Cardiac muscle cell (in vitro differentiated cells and primary cell): ENCODE results near the gene PRRX1. TPM values are rescaled to one million over a fixed set of nuclear protein-coding genes. Genes with fewer than 3 reads are reported as not detected.
A peak's percentile ranks its signal among the peaks of the same experiment; 100 is the strongest.

Experiments
- DNase-seq, 2 donors: peaks; one replicate each; pipeline versions ENCODE4 v3.0.0 to v3.0.0-alpha.2; 2010 to 2017; ENCODE audit warnings: low read depth in 1 of 2, low spot score in 1 of 2
- H3K27ac ChIP-seq: fragments of 200-600 bp; sonication (generic); 2 replicates; pipeline ENCODE4 v1.5.1; 2016
- H3K27me3 ChIP-seq: fragments of 200-600 bp; sonication (generic); 2 replicates; pipeline ENCODE4 v1.6.0; 2016; ENCODE audit warnings: control low read depth
- H3K36me3 ChIP-seq: fragments of 200-600 bp; sonication (generic); 2 replicates; pipeline ENCODE4 v1.5.1; 2016; ENCODE audit warnings: control low read depth
- H3K4me1 ChIP-seq: fragments of 200-600 bp; sonication (generic); 2 replicates; pipeline ENCODE4 v1.8.1; 2017; ENCODE audit warnings: low read depth, mild to moderate bottlenecking, mixed run types
- H3K4me3 ChIP-seq: fragments of 200-600 bp; sonication (generic); 2 replicates; pipeline ENCODE4 v1.5.1; 2016; ENCODE audit warnings: mild to moderate bottlenecking
- H3K9me3 ChIP-seq: fragments of 200-600 bp; sonication (generic); 2 replicates; pipeline ENCODE4 v1.5.1; 2017; ENCODE audit warnings: low read depth, mild to moderate bottlenecking, control low read depth
- polyA plus RNA-seq: library from polyadenylated mRNA; unstranded; fragments of >200 nt; fragmentation: Nextera tagmentation; extraction: Ambion mirVana; gene quantifications from 2 replicates; pipeline ENCODE4 v1.2.1, GENCODE V29; 2016
- total RNA-seq: library from RNA; depleted of rRNA; stranded (reverse); fragments of >200 nt; gene quantifications from 2 replicates; pipeline ENCODE4 v1.2.3, GENCODE V29; 2016
- TF ChIP-seq, protein P1 (sequence below): IDR thresholded peaks from 2 replicates; pipeline ENCODE4 v1.5.1; 2012; ENCODE audit warnings: low read depth, mild to moderate bottlenecking, low read length

PRRX1 gene
- total and polyA plus RNA-seq, 2 experiments from 2014 or later, result 1.1 to 1.2 TPM

GRCh38 chr1:170666541-170667254, 2.8 kb downstream of the PRRX1 start:
- no peaks in the 10 kb centered on the region for H3K36me3 ChIP-seq
- no peak overlapping the region for H3K27ac ChIP-seq
- no peaks in the 10 kb centered on the region for H3K9me3 ChIP-seq
- H3K27me3 ChIP-seq, result peaks cover 100% of the 10 kb centered on the region
- DNase-seq, result peak in 1 of 2 donors; percentile 49
- H3K4me3 ChIP-seq, result no peak overlapping the region
- TF ChIP-seq, protein P1, sequence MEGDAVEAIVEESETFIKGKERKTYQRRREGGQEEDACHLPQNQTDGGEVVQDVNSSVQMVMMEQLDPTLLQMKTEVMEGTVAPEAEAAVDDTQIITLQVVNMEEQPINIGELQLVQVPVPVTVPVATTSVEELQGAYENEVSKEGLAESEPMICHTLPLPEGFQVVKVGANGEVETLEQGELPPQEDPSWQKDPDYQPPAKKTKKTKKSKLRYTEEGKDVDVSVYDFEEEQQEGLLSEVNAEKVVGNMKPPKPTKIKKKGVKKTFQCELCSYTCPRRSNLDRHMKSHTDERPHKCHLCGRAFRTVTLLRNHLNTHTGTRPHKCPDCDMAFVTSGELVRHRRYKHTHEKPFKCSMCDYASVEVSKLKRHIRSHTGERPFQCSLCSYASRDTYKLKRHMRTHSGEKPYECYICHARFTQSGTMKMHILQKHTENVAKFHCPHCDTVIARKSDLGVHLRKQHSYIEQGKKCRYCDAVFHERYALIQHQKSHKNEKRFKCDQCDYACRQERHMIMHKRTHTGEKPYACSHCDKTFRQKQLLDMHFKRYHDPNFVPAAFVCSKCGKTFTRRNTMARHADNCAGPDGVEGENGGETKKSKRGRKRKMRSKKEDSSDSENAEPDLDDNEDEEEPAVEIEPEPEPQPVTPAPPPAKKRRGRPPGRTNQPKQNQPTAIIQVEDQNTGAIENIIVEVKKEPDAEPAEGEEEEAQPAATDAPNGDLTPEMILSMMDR, result no peak
- peaks cover 3% of the 10 kb centered on the region for H3K4me1 ChIP-seq

GRCh38 chr1:170668209-170669106, 4.5 kb downstream of the PRRX1 start:
- TF ChIP-seq, protein P1, result no peak
- Histone ChIP-seq H3K4me3 (no peak overlapping the region), H3K36me3 (no peaks in the 10 kb centered on the region), H3K27ac (no peak overlapping the region), H3K27me3 (peaks cover 100% of the 10 kb centered on the region), H3K4me1 (no peaks in the 10 kb centered on the region), H3K9me3 (no peaks in the 10 kb centered on the region)
- DNase-seq, result peak in 1 of 2 donors; percentile 51

DNA sequence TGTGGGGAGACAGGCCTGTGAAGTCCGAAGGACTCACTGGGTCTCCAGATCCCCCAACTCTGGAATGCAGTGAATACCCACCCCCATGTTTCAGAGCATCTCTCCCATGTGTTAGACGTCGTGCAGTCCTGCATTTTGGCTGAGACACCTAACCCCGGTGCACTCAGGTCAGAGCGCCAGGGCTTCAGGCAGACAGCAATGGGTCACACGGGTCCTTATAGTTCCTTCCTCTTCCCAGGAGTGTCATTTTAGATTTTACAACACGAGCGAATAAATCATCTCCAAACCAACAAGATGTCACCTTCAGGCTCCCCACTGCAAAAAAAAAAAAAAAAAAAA, 5.1 kb downstream of the PRRX1 start:
- H3K4me1 ChIP-seq, result no peaks in the 10 kb centered on the region
- no peaks in the 10 kb centered on the region for H3K36me3 ChIP-seq
- H3K27me3 ChIP-seq, result peaks cover 100% of the 10 kb centered on the region
- no peak overlapping the region for H3K27ac ChIP-seq
- TF ChIP-seq, protein P1, result no peak
- no peak overlapping the region for H3K4me3 ChIP-seq
- no peaks in the 10 kb centered on the region for H3K9me3 ChIP-seq
- peak in 1 of 2 donors; percentile 18 for DNase-seq

DNA sequence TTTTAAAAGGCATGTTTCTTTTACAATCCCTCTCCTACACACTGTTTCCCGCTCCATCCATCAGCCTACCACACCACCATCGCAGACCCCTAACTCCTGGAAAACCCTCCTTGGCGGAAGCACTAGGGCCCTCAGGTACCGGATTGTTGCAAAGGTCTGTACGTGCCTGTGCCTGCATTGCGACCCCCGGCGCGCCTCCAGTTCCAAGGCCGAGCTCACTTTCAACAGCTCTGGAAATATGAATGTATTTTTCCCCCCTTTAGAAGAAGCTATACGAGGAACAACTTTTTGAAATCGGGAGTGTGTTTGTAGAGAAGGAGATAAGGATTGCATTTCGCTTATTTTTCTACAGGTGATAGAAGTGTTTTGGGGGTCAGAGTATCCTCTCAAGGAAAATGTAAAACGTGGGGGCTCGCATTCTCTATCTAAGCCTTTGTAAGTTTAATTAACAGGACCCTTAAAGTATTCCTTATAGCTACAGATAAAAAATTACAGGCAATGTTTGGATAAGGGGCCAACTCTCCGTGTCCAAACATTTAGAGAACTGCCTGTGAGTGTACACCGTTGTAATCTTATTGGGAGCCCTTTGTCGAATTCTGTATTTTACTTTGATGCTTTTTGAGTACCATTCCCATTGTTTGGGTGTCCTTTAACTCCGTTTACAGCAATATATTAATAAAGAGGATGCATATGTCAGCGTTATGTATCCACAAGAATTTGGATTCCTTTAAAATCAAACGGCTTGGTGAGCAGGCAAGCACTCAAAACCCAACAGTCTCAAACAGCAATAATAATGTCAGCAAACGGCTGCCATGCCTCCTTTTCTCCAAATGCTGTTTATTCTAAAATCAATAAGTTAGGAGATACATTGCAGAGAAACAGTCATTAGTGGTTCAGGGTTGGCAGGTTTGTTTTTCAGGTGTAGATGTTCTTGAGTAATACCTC, 5.9 kb downstream of the PRRX1 start:
- H3K27me3 ChIP-seq, result peaks cover 100% of the 10 kb centered on the region
- no peak overlapping the region for H3K27ac ChIP-seq
- no peak overlapping the region for H3K4me3 ChIP-seq

More for the DNA sequence above, 5.9 kb downstream of the PRRX1 start:
- Histone ChIP-seq H3K4me1 (no peaks in the 10 kb centered on the region), H3K36me3 (no peaks in the 10 kb centered on the region), H3K9me3 (no peaks in the 10 kb centered on the region)
- TF ChIP-seq, protein P1, result no peak
- DNase-seq, result no peak
